Lower lobe of right lung (tissue), 2 donors: ENCODE data around the gene PLD3. TPM values are rescaled to one million over a fixed set of nuclear protein-coding genes. Genes with fewer than 3 reads are reported as not detected.

ENCODE experiments used
- ATAC-seq, 2 donors: fragments of 200-7000 bp; cut with Tn5 transposase; one replicate each; pipeline ENCODE4 v1.9.1; 2020 to 2022; ENCODE audit warnings: mild to moderate bottlenecking in 2 of 2, moderate library complexity in 2 of 2
- DNase-seq: peaks from one replicate; pipeline ENCODE4 v3.0.0-alpha.2; 2020
- H3K27ac ChIP-seq: fragments of 200-600 bp; one replicate; pipeline ENCODE4 v1.8.0; 2022
- H3K27me3 ChIP-seq: fragments of 200-600 bp; one replicate; pipeline ENCODE4 v1.8.0; 2022; ENCODE audit warnings: low read depth
- H3K36me3 ChIP-seq: fragments of 200-600 bp; one replicate; pipeline ENCODE4 v1.8.0; 2022; ENCODE audit warnings: mild to moderate bottlenecking
- H3K4me1 ChIP-seq: fragments of 200-600 bp; one replicate; pipeline ENCODE4 v1.8.0; 2022
- H3K4me3 ChIP-seq: fragments of 200-600 bp; one replicate; pipeline ENCODE4 v1.8.0; 2022; ENCODE audit warnings: mild to moderate bottlenecking
- H3K9me3 ChIP-seq: fragments of 200-600 bp; one replicate; pipeline ENCODE4 v1.8.0; 2022
- intact Hi-C: fragments of 100-400 bp; cut with DNase I; formaldehyde crosslinking; loops from one replicate; pipeline ENCODE4 v1.11.0; 2022
- total RNA-seq: library from RNA; stranded (reverse); fragmentation: NEBNext Ultra II Directional; extraction: Animal tissue kit (Norgen Biotek cat#: 25700); gene quantifications from one replicate; pipeline ENCODE4 v1.2.1, GENCODE V29; 2021
- TF ChIP-seq, protein P1 (sequence below): fragments of 200-600 bp; IDR thresholded peaks from one replicate; pipeline ENCODE4 v1.8.0; 2022; ENCODE audit warnings: antibody characterized with exemption, mild to moderate bottlenecking
- donor health status: DM: no; HTN: yes; CAD: no; lungs with severe emphysema.

The PLD3 gene
- total RNA-seq, 1 donor from 2014 or later = 355 TPM

DNA sequence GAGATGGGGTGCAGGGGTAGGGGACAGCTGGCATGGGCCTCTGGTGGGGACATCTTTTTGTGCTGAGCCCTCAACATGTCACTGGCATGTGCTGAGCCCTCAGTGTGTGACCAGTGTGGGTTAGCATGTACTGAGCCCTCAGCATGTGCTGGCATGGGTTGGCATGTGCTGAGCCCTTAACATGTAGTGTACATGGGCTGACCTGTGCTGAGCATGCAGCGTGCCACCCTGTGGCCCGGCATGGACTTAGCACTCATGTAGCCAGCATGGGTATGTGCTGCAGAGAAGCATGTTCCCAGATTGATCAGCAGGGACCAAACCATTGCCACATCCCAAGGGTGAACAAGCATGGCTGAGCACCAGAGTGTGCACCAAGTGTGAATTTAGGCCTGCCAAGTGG lies 30.0 kb downstream of the PLD3 start:
- Histone ChIP-seq H3K4me3 (no peak overlapping the region), H3K9me3 (no peaks in the 10 kb centered on the region), H3K27ac (no peak overlapping the region), H3K36me3 (peaks cover 64% of the 10 kb centered on the region), H3K27me3 (no peaks in the 10 kb centered on the region), H3K4me1 (no peaks in the 10 kb centered on the region)
- intact Hi-C loops = no loop called here
- TF ChIP-seq, protein P1, sequence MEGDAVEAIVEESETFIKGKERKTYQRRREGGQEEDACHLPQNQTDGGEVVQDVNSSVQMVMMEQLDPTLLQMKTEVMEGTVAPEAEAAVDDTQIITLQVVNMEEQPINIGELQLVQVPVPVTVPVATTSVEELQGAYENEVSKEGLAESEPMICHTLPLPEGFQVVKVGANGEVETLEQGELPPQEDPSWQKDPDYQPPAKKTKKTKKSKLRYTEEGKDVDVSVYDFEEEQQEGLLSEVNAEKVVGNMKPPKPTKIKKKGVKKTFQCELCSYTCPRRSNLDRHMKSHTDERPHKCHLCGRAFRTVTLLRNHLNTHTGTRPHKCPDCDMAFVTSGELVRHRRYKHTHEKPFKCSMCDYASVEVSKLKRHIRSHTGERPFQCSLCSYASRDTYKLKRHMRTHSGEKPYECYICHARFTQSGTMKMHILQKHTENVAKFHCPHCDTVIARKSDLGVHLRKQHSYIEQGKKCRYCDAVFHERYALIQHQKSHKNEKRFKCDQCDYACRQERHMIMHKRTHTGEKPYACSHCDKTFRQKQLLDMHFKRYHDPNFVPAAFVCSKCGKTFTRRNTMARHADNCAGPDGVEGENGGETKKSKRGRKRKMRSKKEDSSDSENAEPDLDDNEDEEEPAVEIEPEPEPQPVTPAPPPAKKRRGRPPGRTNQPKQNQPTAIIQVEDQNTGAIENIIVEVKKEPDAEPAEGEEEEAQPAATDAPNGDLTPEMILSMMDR = no peak
- no peak for ATAC-seq
- no peak for DNase-seq

DNA sequence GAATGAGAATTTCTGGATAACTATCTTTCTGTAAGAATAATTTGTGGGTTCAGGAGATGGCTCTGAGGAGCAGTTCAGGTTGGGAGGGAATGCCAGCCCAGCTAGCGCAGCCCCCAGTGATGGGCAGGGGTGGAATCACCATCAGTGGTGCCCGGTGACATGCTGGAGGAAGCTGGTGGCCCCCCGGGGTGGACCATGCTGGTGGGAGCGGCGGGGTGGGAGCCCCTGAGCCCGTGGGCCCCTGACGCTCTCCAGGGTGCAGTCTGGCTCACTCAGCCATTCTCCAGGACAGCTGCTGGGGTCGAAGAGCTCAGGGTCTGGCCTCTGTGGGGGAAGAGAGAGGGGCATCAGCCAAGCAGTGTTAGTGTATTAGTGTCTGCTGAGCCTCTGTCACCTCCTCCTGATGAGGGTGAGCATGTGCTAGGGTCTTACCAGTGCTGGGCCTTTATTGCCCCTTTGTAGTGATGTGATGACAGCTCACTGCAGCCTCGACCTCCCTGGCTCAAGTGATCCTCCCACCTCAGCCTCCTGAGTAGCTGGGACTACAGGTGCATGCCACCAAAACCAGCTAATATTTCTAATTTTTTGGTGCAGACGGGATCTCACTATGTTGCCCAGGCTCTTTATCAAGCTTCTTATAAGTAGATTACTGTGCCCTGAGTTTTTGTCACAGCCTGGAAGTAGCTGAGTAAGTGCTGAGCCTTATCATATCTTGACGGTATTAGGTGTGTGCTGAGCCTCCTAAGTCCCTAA lies 31.1 kb downstream of the PLD3 start:
- Histone ChIP-seq H3K36me3 (peaks cover 53% of the 10 kb centered on the region), H3K27ac (no peak overlapping the region), H3K4me1 (no peaks in the 10 kb centered on the region), H3K9me3 (no peaks in the 10 kb centered on the region), H3K27me3 (no peaks in the 10 kb centered on the region), H3K4me3 (no peak overlapping the region)
- TF ChIP-seq, protein P1 = no peak
- DNase-seq (no peak), ATAC-seq (no peak)
- intact Hi-C loops = no loop called here

DNA sequence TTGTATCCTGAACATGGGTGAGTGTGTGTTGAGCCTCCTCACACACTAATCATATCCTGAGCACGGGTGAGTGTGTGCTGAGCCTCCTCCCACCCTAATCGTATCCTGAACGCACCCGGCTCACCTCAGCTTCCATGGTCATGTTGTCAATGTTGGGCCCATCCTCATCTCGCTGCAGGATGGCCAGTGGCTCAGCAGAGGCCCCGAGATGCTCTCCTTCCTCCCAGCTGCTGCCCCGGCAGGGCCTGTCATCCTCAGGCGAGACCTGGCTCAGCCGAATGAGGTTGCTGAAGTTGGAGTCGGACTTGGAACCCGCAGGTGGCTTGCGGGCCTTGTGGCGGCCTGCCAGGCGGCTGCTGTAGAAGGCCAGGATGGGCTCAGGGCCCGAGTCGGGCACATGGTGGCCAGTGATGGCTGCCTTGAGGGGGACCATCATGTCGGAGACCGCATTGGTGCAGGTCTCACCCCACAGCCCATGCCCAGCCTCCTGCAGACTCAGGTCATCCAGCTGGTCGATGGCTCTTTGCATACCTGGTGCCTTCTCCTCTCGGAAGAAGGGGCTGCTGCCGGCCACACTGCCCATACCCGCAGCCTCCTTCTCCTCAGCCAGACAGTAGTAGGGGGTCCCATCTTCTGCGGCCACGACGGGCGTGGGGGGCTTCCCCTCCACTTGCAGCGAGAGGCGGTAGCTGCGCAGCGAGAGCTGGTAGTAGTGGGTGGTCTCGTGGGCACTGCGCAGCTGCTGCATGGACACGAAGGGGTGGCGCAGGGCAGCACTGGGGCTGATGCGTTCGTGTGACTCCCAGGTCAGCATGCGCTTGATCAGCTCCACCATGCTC lies 31.9 kb downstream of the PLD3 start:
- TF ChIP-seq, protein P1 = no peak
- H3K4me3 ChIP-seq = no peak overlapping the region
- H3K9me3 ChIP-seq = no peaks in the 10 kb centered on the region
- H3K4me1 ChIP-seq = no peaks in the 10 kb centered on the region
- H3K27me3 ChIP-seq = no peaks in the 10 kb centered on the region
- intact Hi-C loops = no loop called here
- H3K36me3 ChIP-seq = peaks cover 47% of the 10 kb centered on the region
- no peak overlapping the region for H3K27ac ChIP-seq
- peak; percentile 44 for DNase-seq
- ATAC-seq = no peak

DNA sequence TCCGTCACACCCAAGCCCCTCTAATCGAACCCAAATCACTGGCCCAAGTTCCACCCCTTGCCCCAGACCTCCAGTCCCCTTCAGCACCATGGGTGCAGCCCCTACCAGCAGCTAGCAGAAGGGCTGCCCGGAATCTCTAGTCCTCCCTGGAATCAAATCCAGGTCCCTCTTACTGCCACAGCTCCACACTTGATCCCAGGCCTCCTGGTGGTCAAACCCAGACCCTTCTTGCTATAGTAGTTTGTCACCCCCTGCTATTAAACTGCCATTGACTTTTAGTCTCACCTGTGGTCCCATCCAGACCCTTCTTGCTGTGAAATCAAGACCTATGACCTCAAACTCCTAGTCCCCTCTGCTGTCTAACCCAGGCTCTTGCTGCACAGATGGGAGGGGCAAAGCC lies 32.8 kb downstream of the PLD3 start:
- no peak for ATAC-seq
- Histone ChIP-seq H3K27ac (no peak overlapping the region), H3K4me1 (no peaks in the 10 kb centered on the region), H3K36me3 (peaks cover 40% of the 10 kb centered on the region), H3K4me3 (no peak overlapping the region), H3K9me3 (no peaks in the 10 kb centered on the region), H3K27me3 (no peaks in the 10 kb centered on the region)
- intact Hi-C loops = no loop called here
- TF ChIP-seq, protein P1 = no peak
- DNase-seq = no peak

DNA sequence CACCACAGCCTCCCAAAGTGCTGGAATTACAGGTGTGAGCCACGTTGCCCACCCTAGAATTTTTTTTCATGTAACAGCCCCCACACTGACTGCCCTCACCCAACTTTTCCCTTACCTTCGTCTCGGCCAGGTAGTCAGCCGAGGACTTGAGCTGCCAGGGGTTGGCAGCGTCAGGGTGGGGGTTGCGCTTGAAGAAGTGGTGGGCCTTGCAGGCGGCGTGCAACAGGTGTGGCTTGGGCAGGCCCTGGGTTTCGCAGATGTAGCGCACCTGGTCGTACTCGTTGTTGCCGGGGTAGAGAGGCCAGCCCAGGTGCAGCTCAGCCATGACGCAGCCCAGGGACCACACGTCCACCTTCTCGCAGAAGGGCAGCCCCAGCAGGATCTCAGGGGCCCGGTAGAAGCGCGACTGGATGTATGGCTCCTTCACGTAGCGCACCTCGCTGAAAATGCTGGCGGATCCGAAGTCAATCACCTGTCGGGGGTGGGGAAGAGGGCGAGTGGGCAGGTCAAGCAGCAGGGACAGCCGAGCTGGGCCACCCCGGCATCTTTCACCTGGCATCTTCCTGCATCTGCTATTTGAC lies 35.3 kb downstream of the PLD3 start:
- Histone ChIP-seq H3K36me3 (peaks cover 22% of the 10 kb centered on the region), H3K27ac (no peak overlapping the region), H3K9me3 (no peaks in the 10 kb centered on the region), H3K4me3 (no peak overlapping the region), H3K27me3 (no peaks in the 10 kb centered on the region), H3K4me1 (no peaks in the 10 kb centered on the region)
- DNase-seq = no peak
- intact Hi-C loops = no loop called here
- no peak for ATAC-seq
- TF ChIP-seq, protein P1 = no peak
